Left forelimb (tissue), 1 donor: ENCODE results near the gene MRPL44.

Source experiments
- DNase-seq: peaks from one replicate; pipeline ENCODE4 v3.0.0-alpha.2; 2018; ENCODE audit warnings: low spot score

The MRPL44 gene

GRCh38 chr2:224009605-224010315, 52.5 kb downstream of the MRPL44 start:
- DNase-seq, result no peak

DNA sequence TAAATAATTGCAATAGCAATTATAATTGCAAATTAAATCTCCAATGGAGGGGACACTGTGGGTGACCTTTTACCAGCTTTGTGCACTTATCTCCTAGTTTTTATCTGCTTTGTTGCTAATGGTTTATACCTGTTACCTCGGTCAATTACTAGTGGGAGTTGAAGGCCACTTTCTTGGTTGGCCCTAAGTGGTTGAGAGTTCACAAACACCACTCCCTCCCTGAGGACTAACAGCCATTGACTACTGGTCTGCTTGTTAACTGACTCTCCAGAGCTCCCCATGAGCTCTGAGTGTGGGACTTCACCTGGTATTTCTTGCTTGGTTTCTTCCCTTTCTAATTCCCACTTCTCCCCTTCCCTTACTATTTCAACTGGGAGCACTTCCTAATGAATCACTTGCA, 54.6 kb downstream of the MRPL44 start:
- no peak for DNase-seq

- DNase-seq, result no peak
Measured at GRCh38 chr2:224014336-224014735, 57.1 kb downstream of the MRPL44 start.

GRCh38 chr2:224016963-224017362, 59.7 kb downstream of the MRPL44 start:
- no peak for DNase-seq
